GM10248 (cell line): ENCODE results near the gene ATG16L2.

Experiments
- CTCF ChIA-PET: fragments of 300-600 bp; sonication (Branson Sonifier 250); formaldehyde crosslinking; extraction: SDS; loops from one replicate; lab custom pipeline; 2021; ENCODE audit warnings: antibody characterized with exemption; lab: Yijun Ruan, JAX
- POLR2A ChIA-PET: fragments of 350-650 bp; sonication (Branson Sonifier 250); formaldehyde crosslinking; extraction: SDS; loops from one replicate; lab custom pipeline; 2020; ENCODE audit warnings: antibody characterized with exemption; lab: Yijun Ruan, JAX
- DNase-seq: peaks from one replicate; pipeline ENCODE4 v3.0.0; 2012; ENCODE audit errors: extremely low spot score
- CTCF ChIP-seq: IDR thresholded peaks from 2 replicates; pipeline ENCODE4 v1.5.1; 2012; ENCODE audit warnings: mild to moderate bottlenecking, low read depth; ENCODE audit errors: extremely low read depth, missing control alignments, control extremely low read depth

ATG16L2 gene

GRCh38 chr11:72769680-72770079, 44.5 kb upstream of the ATG16L2 start:
- POLR2A ChIA-PET: no interaction called here
- no peak for TF ChIP-seq CTCF
- CTCF ChIA-PET: interaction anchor here (1.0 to 2.6 kb wide), 3 partner anchors 23 to 44 kb away, joined by 3 to 10 read pairs (median 4); no protein-coding TSS in a partner anchor
- DNase-seq: no peak

- ChIA-PET CTCF (interaction anchor here (0.8 to 2.6 kb wide), 5 partner anchors 10 to 46 kb away, joined by 3 to 10 read pairs (median 4); no protein-coding TSS in a partner anchor), POLR2A (no interaction called here)
- DNase-seq: no peak
These were observed 43.4 kb upstream of the ATG16L2 start for GRCh38 chr11:72770799-72771198.

GRCh38 chr11:72771507-72771906, 42.7 kb upstream of the ATG16L2 start:
- DNase-seq: no peak
- POLR2A ChIA-PET: interaction anchor here (0.6 kb wide), 1 partner anchor 38 kb away, joined by 4 read pairs; no protein-coding TSS in a partner anchor

More at GRCh38 chr11:72770799-72771198, 43.4 kb upstream of the ATG16L2 start:
- TF ChIP-seq CTCF: no peak

GRCh38 chr11:72772059-72772458, 42.2 kb upstream of the ATG16L2 start:
- CTCF ChIA-PET: interaction anchor here (0.6 to 1.5 kb wide), 4 partner anchors 9 to 41 kb away, joined by 3 to 4 read pairs (median 3); no protein-coding TSS in a partner anchor
- no peak for TF ChIP-seq CTCF
- DNase-seq: no peak
- POLR2A ChIA-PET: interaction anchor here (0.6 kb wide), 1 partner anchor 37 kb away, joined by 4 read pairs; no protein-coding TSS in a partner anchor

More at GRCh38 chr11:72771507-72771906, 42.7 kb upstream of the ATG16L2 start:
- TF ChIP-seq CTCF: no peak
- CTCF ChIA-PET: interaction anchor here (0.8 to 2.6 kb wide), 5 partner anchors 9 to 46 kb away, joined by 3 to 10 read pairs (median 4); no protein-coding TSS in a partner anchor

- DNase-seq: no peak
- ChIA-PET CTCF (interaction anchor here (1.9 to 11.8 kb wide), 2 partner anchors 20 to 48 kb away, joined by 7 to 88 read pairs; partner anchors contain the start of gene STARD10), POLR2A (no interaction called here)
- TF ChIP-seq CTCF: no peak
These were observed 40.9 kb upstream of the ATG16L2 start for GRCh38 chr11:72773291-72773690.

GRCh38 chr11:72773696-72774095, 40.5 kb upstream of the ATG16L2 start:
- POLR2A ChIA-PET: no interaction called here
- DNase-seq: no peak
- TF ChIP-seq CTCF: no peak
- CTCF ChIA-PET: interaction anchor here (1.9 to 11.8 kb wide), 2 partner anchors 20 to 49 kb away, joined by 7 to 88 read pairs; partner anchors contain the start of gene STARD10
